Gastrocnemius medialis (tissue), 4 donors: ENCODE data around the gene CACNA2D2.

ENCODE experiments used
- POLR2A ChIP-seq, 2 donors: fragments of 450-650 bp; IDR thresholded peaks; one replicate each; pipeline ENCODE4 v1.6.1; 2017; ENCODE audit warnings: antibody characterized with exemption in 2 of 2, mild to moderate bottlenecking in 2 of 2, moderate library complexity in 2 of 2
- TF ChIP-seq, protein P1 (sequence below), 5 experiments: fragments of 450-650 bp in 3 of 5; fragments of 200-600 bp in 2 of 5; sonication (generic) in 2 of 5; IDR thresholded peaks in 4 of 5; conservative IDR thresholded peaks in 1 of 5; 1 replicate in 4 of 5; 2 replicates in 1 of 5; pipeline ENCODE4 v1.5.1; 2016 to 2019; ENCODE audit warnings: antibody characterized with exemption in 5 of 5, mild to moderate bottlenecking in 3 of 5, moderate library complexity in 3 of 5

GRCh38 chr3:50352781-50353180 is 150.7 kb downstream of the CACNA2D2 start:
- TF ChIP-seq, protein P1, sequence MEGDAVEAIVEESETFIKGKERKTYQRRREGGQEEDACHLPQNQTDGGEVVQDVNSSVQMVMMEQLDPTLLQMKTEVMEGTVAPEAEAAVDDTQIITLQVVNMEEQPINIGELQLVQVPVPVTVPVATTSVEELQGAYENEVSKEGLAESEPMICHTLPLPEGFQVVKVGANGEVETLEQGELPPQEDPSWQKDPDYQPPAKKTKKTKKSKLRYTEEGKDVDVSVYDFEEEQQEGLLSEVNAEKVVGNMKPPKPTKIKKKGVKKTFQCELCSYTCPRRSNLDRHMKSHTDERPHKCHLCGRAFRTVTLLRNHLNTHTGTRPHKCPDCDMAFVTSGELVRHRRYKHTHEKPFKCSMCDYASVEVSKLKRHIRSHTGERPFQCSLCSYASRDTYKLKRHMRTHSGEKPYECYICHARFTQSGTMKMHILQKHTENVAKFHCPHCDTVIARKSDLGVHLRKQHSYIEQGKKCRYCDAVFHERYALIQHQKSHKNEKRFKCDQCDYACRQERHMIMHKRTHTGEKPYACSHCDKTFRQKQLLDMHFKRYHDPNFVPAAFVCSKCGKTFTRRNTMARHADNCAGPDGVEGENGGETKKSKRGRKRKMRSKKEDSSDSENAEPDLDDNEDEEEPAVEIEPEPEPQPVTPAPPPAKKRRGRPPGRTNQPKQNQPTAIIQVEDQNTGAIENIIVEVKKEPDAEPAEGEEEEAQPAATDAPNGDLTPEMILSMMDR (IDR thresholded peaks at IDR 0.05 in 4 of 5, conservative IDR thresholded peaks at IDR 0.05 in 1 of 5), result no peak
- TF ChIP-seq POLR2A (IDR thresholded peaks at IDR 0.05), result no peak
